CD14-positive monocyte (primary cell): ENCODE measurements around the gene ADAM30. TPM values are rescaled to one million over a fixed set of nuclear protein-coding genes. Genes with fewer than 3 reads are reported as not detected.
A peak's percentile ranks its signal among the peaks of the same experiment; 100 is the strongest.

Source experiments
- DNase-seq, 3 donors: peaks; one replicate each; pipeline ENCODE4 v3.0.0-alpha.2; 2011 to 2022
- H2AFZ ChIP-seq: 2 replicates; pipeline ENCODE4 v1.6.0; 2012; ENCODE audit warnings: mild to moderate bottlenecking, low read depth, low read length, inconsistent platforms; ENCODE audit not compliant: insufficient read depth, poor library complexity, severe bottlenecking
- H3K27ac ChIP-seq, 2 donors: 1 replicate in 1 of 2; 2 replicates in 1 of 2; pipeline ENCODE4 v1.5.1; 2012 to 2013; ENCODE audit warnings: low read length in 2 of 2, control low read depth in 1 of 2, inconsistent platforms in 1 of 2, low read depth in 1 of 2, mild to moderate bottlenecking in 1 of 2
- H3K27me3 ChIP-seq, 2 donors: one replicate each; pipeline versions ENCODE4 v1.6.0 to v1.6.1; 2011 to 2013; ENCODE audit warnings: low read length in 2 of 2; ENCODE audit not compliant: control insufficient read depth in 2 of 2, insufficient read depth in 2 of 2
- H3K36me3 ChIP-seq, 2 donors: replicated peaks in 1 of 2; 1 replicate in 1 of 2; 2 replicates in 1 of 2; pipeline versions ENCODE4 v1.5.1 to v1.6.1; 2012 to 2013; ENCODE audit warnings: low read length in 2 of 2, control low read depth in 1 of 2, inconsistent platforms in 1 of 2, mild to moderate bottlenecking in 1 of 2; ENCODE audit not compliant: insufficient read depth in 2 of 2, control insufficient read depth in 1 of 2
- H3K4me1 ChIP-seq, 2 donors: 1 replicate in 1 of 2; 2 replicates in 1 of 2; pipeline versions ENCODE4 v1.5.1 to v1.6.1; 2012 to 2013; ENCODE audit warnings: low read length in 2 of 2, control low read depth in 1 of 2, inconsistent platforms in 1 of 2, mild to moderate bottlenecking in 1 of 2, moderate library complexity in 1 of 2; ENCODE audit not compliant: insufficient read depth in 2 of 2, control insufficient read depth in 1 of 2
- H3K4me2 ChIP-seq: replicated peaks from 2 replicates; pipeline ENCODE3; 2012; ENCODE audit warnings: low read length, moderate library complexity, mild to moderate bottlenecking; ENCODE audit not compliant: poor library complexity, severe bottlenecking; ENCODE audit errors: extremely low read depth
- H3K4me3 ChIP-seq, 3 experiments: fragments of 200-600 bp in 1 of 3; sonication (generic) in 1 of 3; replicated peaks in 1 of 3; 1 replicate in 2 of 3; 2 replicates in 1 of 3; pipeline ENCODE4 v1.5.1; 2011 to 2013; ENCODE audit warnings: low read length in 3 of 3, mild to moderate bottlenecking in 3 of 3, control low read depth in 2 of 3, low read depth in 2 of 3, inconsistent platforms in 1 of 3, moderate library complexity in 1 of 3
- H3K79me2 ChIP-seq: 2 replicates; pipeline ENCODE4 v1.6.0; 2012; ENCODE audit warnings: mild to moderate bottlenecking, control low read depth, inconsistent platforms, low read length, moderate library complexity; ENCODE audit not compliant: insufficient read depth
- H3K9ac ChIP-seq: 2 replicates; pipeline ENCODE4 v1.6.0; 2017; ENCODE audit warnings: low read length, mild to moderate bottlenecking; ENCODE audit not compliant: insufficient read depth, poor library complexity, severe bottlenecking
- H3K9me3 ChIP-seq, 2 donors: replicated peaks in 1 of 2; 1 replicate in 1 of 2; 2 replicates in 1 of 2; pipeline versions ENCODE4 v1.5.1 to v1.6.1; 2012 to 2013; ENCODE audit warnings: low read length in 2 of 2, control low read depth in 1 of 2; ENCODE audit not compliant: control insufficient read depth in 1 of 2, insufficient read depth in 1 of 2
- H4K20me1 ChIP-seq: 2 replicates; pipeline ENCODE4 v1.6.0; 2012; ENCODE audit warnings: mild to moderate bottlenecking, low read length, control low read depth, moderate library complexity; ENCODE audit not compliant: insufficient read depth
- H3K27ac Mint-ChIP-seq, 7 donors: one replicate each; pipeline ENCODE4 v1.8.0; 2020; ENCODE audit warnings: mild to moderate bottlenecking in 7 of 7, mixed read lengths in 7 of 7, moderate library complexity in 6 of 7, inconsistent platforms in 2 of 7
- H3K27me3 Mint-ChIP-seq, 3 donors: one replicate each; pipeline ENCODE4 v1.8.0; 2021 to 2022; ENCODE audit warnings: low read depth in 3 of 3, mild to moderate bottlenecking in 3 of 3, mixed read lengths in 3 of 3, moderate library complexity in 3 of 3, inconsistent platforms in 1 of 3
- H3K36me3 Mint-ChIP-seq, 2 donors: one replicate each; pipeline ENCODE4 v1.8.0; 2020; ENCODE audit warnings: mixed read lengths in 2 of 2, inconsistent platforms in 1 of 2, mild to moderate bottlenecking in 1 of 2
- H3K4me1 Mint-ChIP-seq: one replicate; pipeline ENCODE4 v1.8.0; 2020; ENCODE audit warnings: mild to moderate bottlenecking, mixed read lengths
- H3K4me3 Mint-ChIP-seq, 2 donors: one replicate each; pipeline ENCODE4 v1.8.0; 2020; ENCODE audit warnings: mild to moderate bottlenecking in 2 of 2, mixed read lengths in 2 of 2, moderate library complexity in 1 of 2
- H3K9me3 Mint-ChIP-seq, 7 donors: one replicate each; pipeline ENCODE4 v1.8.0; 2020 to 2022; ENCODE audit warnings: mixed read lengths in 7 of 7, mild to moderate bottlenecking in 6 of 7, moderate library complexity in 6 of 7, inconsistent platforms in 2 of 7
- CTCF ChIP-seq: fragments of 200-600 bp; IDR thresholded peaks from one replicate; pipeline ENCODE4 v1.8.0; 2022; ENCODE audit warnings: antibody characterized with exemption, mild to moderate bottlenecking
- WGBS: methylation state at CpG from one replicate; pipeline ENCODE4 v1.1.5; 2013; ENCODE audit warnings: missing lambda C conversion rate; ENCODE audit not compliant: insufficient coverage; 5-methylcytosine and 5-hydroxymethylcytosine counted together
- intact Hi-C, 2 donors: fragments of 100-400 bp; cut with micrococcal nuclease; formaldehyde crosslinking; loops; one replicate each; pipeline versions ENCODE4 v1.15.0 to v1.15.1; 2023
- polyA plus RNA-seq, 3 donors: library from polyadenylated mRNA; depleted of rRNA in 1 of 3; unstranded in 2 of 3; stranded (reverse) in 1 of 3; fragments of 300-500 nt in 2 of 3; fragments of >200 nt in 1 of 3; fragmentation: Illumina TruSeq in 2 of 3; gene quantifications; 1 replicate in 2 of 3; 2 replicates in 1 of 3; pipeline ENCODE4 v1.2.3, GENCODE V29; 2012 to 2021

Gene ADAM30
- polyA plus RNA-seq, 3 donors, result not detected

GRCh38 chr1:119914071-119914470, 17.8 kb upstream of the ADAM30 start:
- H3K27ac Mint-ChIP-seq, result no peak overlapping the region
- Histone ChIP-seq H3K36me3 (peaks cover 74 to 90% of the 10 kb centered on the region in 2 donors), H3K4me3 (no peak overlapping the region), H3K4me1 (no peaks in the 10 kb centered on the region), H3K9me3 (no peaks in the 10 kb centered on the region), H4K20me1 (peaks cover 100% of the 10 kb centered on the region), H3K79me2 (no peaks in the 10 kb centered on the region), H3K27me3 (no peaks in the 10 kb centered on the region), H3K27ac (peak overlapping the region in 1 of 2 donors; percentile 24), H3K9ac (no peak overlapping the region), H2AFZ (no peak overlapping the region), H3K4me2 (no peak overlapping the region)
- no peak for DNase-seq
- H3K36me3 Mint-ChIP-seq, result peaks cover 69 to 79% of the 10 kb centered on the region in 2 donors
- H3K4me1 Mint-ChIP-seq, result no peaks in the 10 kb centered on the region
- H3K27me3 Mint-ChIP-seq, result peaks cover 0 to 1% (median 0%) of the 10 kb centered on the region in 3 donors
- H3K9me3 Mint-ChIP-seq, result no peaks in the 10 kb centered on the region
- intact Hi-C loops, result loop anchor here in 1 of 2 donors (5.0 kb wide), 1 partner anchor 48 kb away; no protein-coding TSS in a partner anchor
- H3K4me3 Mint-ChIP-seq, result no peak overlapping the region
- TF ChIP-seq CTCF, result no peak
- no CpG with 5 or more reads among the region's 1 CpG for WGBS

- no peaks in the 10 kb centered on the region for H3K4me1 ChIP-seq
- no peak overlapping the region for H2AFZ ChIP-seq
- no peak overlapping the region for H3K9ac ChIP-seq
- no peak for TF ChIP-seq CTCF
- H3K79me2 ChIP-seq, result no peaks in the 10 kb centered on the region
- peaks cover 63 to 79% of the 10 kb centered on the region in 2 donors for H3K36me3 ChIP-seq
- Mint-ChIP-seq H3K27me3 (peaks cover 0 to 1% (median 0%) of the 10 kb centered on the region in 3 donors), H3K4me1 (no peaks in the 10 kb centered on the region), H3K27ac (no peak overlapping the region), H3K36me3 (peaks cover 57 to 68% of the 10 kb centered on the region in 2 donors), H3K9me3 (no peaks in the 10 kb centered on the region), H3K4me3 (no peak overlapping the region)
- no peaks in the 10 kb centered on the region for H3K27me3 ChIP-seq
- WGBS, result 94% methylated on average over 3 of the region's 3 CpGs
- H3K4me3 ChIP-seq, result no peak overlapping the region
- H3K9me3 ChIP-seq, result no peaks in the 10 kb centered on the region
- DNase-seq, result no peak
- intact Hi-C loops, result loop anchor here in 1 of 2 donors (5.0 kb wide), 1 partner anchor 49 kb away; no protein-coding TSS in a partner anchor
- no peak overlapping the region for H3K27ac ChIP-seq
- H3K4me2 ChIP-seq, result no peak overlapping the region
- peaks cover 100% of the 10 kb centered on the region for H4K20me1 ChIP-seq
These were observed 16.6 kb upstream of the ADAM30 start for GRCh38 chr1:119912963-119913362.
